PFSK-1 (cell line): ENCODE results near the gene SAMM50.

ENCODE experiments used
- FOXP2 ChIP-seq: optimal IDR thresholded peaks from 2 replicates; pipeline ENCODE3; 2011; ENCODE audit warnings: borderline replicate concordance, control low read depth, inconsistent platforms; ENCODE audit not compliant: insufficient read depth; ENCODE audit errors: extremely low read length, extremely low read depth
- POLR2AphosphoS5 ChIP-seq: IDR thresholded peaks from 2 replicates; pipeline ENCODE4 v1.6.1; 2012; ENCODE audit warnings: low read depth, mild to moderate bottlenecking, control low read depth, low read length, moderate library complexity
- REST ChIP-seq, 2 experiments: IDR thresholded peaks; 2 replicates each; pipeline versions ENCODE4 v1.6.1 to v1.8.0; 2011 to 2012; ENCODE audit warnings: low read depth in 2 of 2, low read length in 2 of 2, control low read depth in 1 of 2, inconsistent platforms in 1 of 2, mild to moderate bottlenecking in 1 of 2, moderate library complexity in 1 of 2; ENCODE audit not compliant: insufficient read depth in 1 of 2
- SIN3A ChIP-seq: IDR thresholded peaks from 2 replicates; pipeline ENCODE4 v1.6.1; 2012; ENCODE audit warnings: mild to moderate bottlenecking, low read length, moderate library complexity, borderline replicate concordance; ENCODE audit not compliant: insufficient read depth
- TAF1 ChIP-seq: IDR thresholded peaks from 2 replicates; pipeline ENCODE4 v1.6.1; 2012; ENCODE audit warnings: low read length, control low read depth, borderline replicate concordance; ENCODE audit not compliant: insufficient read depth

Gene SAMM50

GRCh38 chr22:44002997-44003396 is 47.8 kb downstream of the SAMM50 start:
- TF ChIP-seq FOXP2 (no peak), SIN3A (no peak)

GRCh38 chr22:44003405-44004103 is 48.3 kb downstream of the SAMM50 start:
- no peak for TF ChIP-seq SIN3A
- no peak for TF ChIP-seq TAF1
- TF ChIP-seq REST (IDR thresholded peaks at IDR 0.05; ENCODE audit: insufficient read depth in 1 of 2, low read depth in 2 of 2, low read length in 2 of 2): no peak
- no peak for TF ChIP-seq POLR2AphosphoS5
- TF ChIP-seq FOXP2: no peak

- TF ChIP-seq SIN3A (no peak), FOXP2 (no peak), POLR2AphosphoS5 (no peak), TAF1 (no peak), REST (IDR thresholded peaks at IDR 0.05; ENCODE audit: insufficient read depth in 1 of 2, low read depth in 2 of 2, low read length in 2 of 2) (no peak)
Observed at GRCh38 chr22:44004104-44004460, 48.8 kb downstream of the SAMM50 start.

- TF ChIP-seq FOXP2 (no peak), POLR2AphosphoS5 (no peak), SIN3A (no peak)
Observed at GRCh38 chr22:44005524-44005923, 50.3 kb downstream of the SAMM50 start.

GRCh38 chr22:44012162-44012561 is 56.9 kb downstream of the SAMM50 start:
- no peak for TF ChIP-seq TAF1
- no peak for TF ChIP-seq POLR2AphosphoS5
- TF ChIP-seq REST (IDR thresholded peaks at IDR 0.05; ENCODE audit: insufficient read depth in 1 of 2, low read depth in 2 of 2, low read length in 2 of 2): no peak
- no peak for TF ChIP-seq SIN3A
- TF ChIP-seq FOXP2: no peak

GRCh38 chr22:44012591-44012990 is 57.3 kb downstream of the SAMM50 start:
- TF ChIP-seq SIN3A: no peak
- no peak for TF ChIP-seq TAF1
- no peak for TF ChIP-seq FOXP2
- no peak for TF ChIP-seq POLR2AphosphoS5
- TF ChIP-seq REST (IDR thresholded peaks at IDR 0.05; ENCODE audit: insufficient read depth in 1 of 2, low read depth in 2 of 2, low read length in 2 of 2): no peak
